GM23338 (cell line): ENCODE measurements around the gene PSPH. TPM values are rescaled to one million over a fixed set of nuclear protein-coding genes. Genes with fewer than 3 reads are reported as not detected.

Source experiments
- ATAC-seq: fragments of 200-7000 bp; cut with Tn5 transposase; 3 replicates; pipeline ENCODE4 v1.9.1; 2020
- DNase-seq: peaks from one replicate; pipeline ENCODE4 v3.0.0-alpha.2; 2015; ENCODE audit warnings: low spot score
- H2AFZ ChIP-seq: fragments of 200-600 bp; sonication (generic); 2 replicates; pipeline ENCODE4 v1.8.0; 2016; ENCODE audit warnings: antibody characterized with exemption, mild to moderate bottlenecking, moderate library complexity
- H3F3A ChIP-seq: fragments of 200-600 bp; sonication (generic); replicated peaks from 2 replicates; pipeline ENCODE4 v1.8.0; 2017; ENCODE audit warnings: antibody characterized with exemption, mixed run types, low read depth
- H3K27ac ChIP-seq: fragments of 200-600 bp; sonication (generic); 2 replicates; pipeline ENCODE4 v1.6.1; 2016; ENCODE audit warnings: low read depth
- H3K27me3 ChIP-seq: fragments of 200-600 bp; sonication (generic); 2 replicates; pipeline ENCODE4 v1.8.0; 2016; ENCODE audit warnings: mild to moderate bottlenecking, mixed run types, moderate library complexity; ENCODE audit not compliant: insufficient read depth
- H3K36me3 ChIP-seq: fragments of 200-600 bp; sonication (generic); 2 replicates; pipeline ENCODE4 v1.8.0; 2016; ENCODE audit warnings: mild to moderate bottlenecking; ENCODE audit not compliant: insufficient read depth
- H3K4me1 ChIP-seq: fragments of 200-600 bp; sonication (generic); 2 replicates; pipeline ENCODE4 v1.8.0; 2016; ENCODE audit warnings: mild to moderate bottlenecking, moderate library complexity; ENCODE audit not compliant: insufficient read depth
- H3K4me2 ChIP-seq: fragments of 200-600 bp; sonication (generic); 2 replicates; pipeline ENCODE4 v1.7.1; 2017; ENCODE audit warnings: mixed run types
- H3K4me3 ChIP-seq: fragments of 200-600 bp; sonication (generic); 2 replicates; pipeline ENCODE4 v1.6.1; 2016; ENCODE audit warnings: mixed run types
- H3K79me2 ChIP-seq: fragments of 200-600 bp; sonication (generic); replicated peaks from 2 replicates; pipeline ENCODE4 v1.8.0; 2017; ENCODE audit warnings: mild to moderate bottlenecking; ENCODE audit not compliant: insufficient read depth
- H3K9me2 ChIP-seq: fragments of 200-600 bp; sonication (generic); 2 replicates; pipeline ENCODE4 v1.8.0; 2017; ENCODE audit not compliant: insufficient read depth
- H4K20me1 ChIP-seq: fragments of 200-600 bp; sonication (generic); replicated peaks from 2 replicates; pipeline ENCODE4 v1.8.0; 2017; ENCODE audit warnings: mild to moderate bottlenecking; ENCODE audit not compliant: insufficient read depth
- H3K27ac Mint-ChIP-seq: 2 replicates; pipeline ENCODE4 v1.8.0; 2020; ENCODE audit warnings: inconsistent platforms, mild to moderate bottlenecking, moderate library complexity, mixed read lengths
- H3K27me3 Mint-ChIP-seq: 3 replicates; pipeline ENCODE4 v1.8.0; 2022; ENCODE audit warnings: low read depth, mild to moderate bottlenecking, moderate library complexity, mixed read lengths, inconsistent platforms; ENCODE audit not compliant: insufficient read depth, poor library complexity
- H3K36me3 Mint-ChIP-seq: 3 replicates; pipeline ENCODE4 v1.8.0; 2021; ENCODE audit warnings: low read depth, mild to moderate bottlenecking, inconsistent platforms, moderate library complexity, mixed read lengths
- H3K4me1 Mint-ChIP-seq: 3 replicates; pipeline ENCODE4 v1.8.0; 2020; ENCODE audit warnings: mild to moderate bottlenecking, inconsistent platforms, mixed read lengths
- H3K4me3 Mint-ChIP-seq: 3 replicates; pipeline ENCODE4 v1.8.0; 2021; ENCODE audit warnings: moderate library complexity, mild to moderate bottlenecking, inconsistent platforms, mixed read lengths
- H3K9me3 Mint-ChIP-seq: 3 replicates; pipeline ENCODE4 v1.8.0; 2020; ENCODE audit warnings: moderate library complexity, mild to moderate bottlenecking, inconsistent platforms, mixed read lengths
- CREB1 ChIP-seq: fragments of 250-450 bp; sonication (Bioruptor Pico); IDR thresholded peaks from 2 replicates; pipeline ENCODE4 v1.5.0; 2020; ENCODE audit warnings: low read depth, mild to moderate bottlenecking, moderate library complexity
- CTCF ChIP-seq, 2 experiments: fragments of 200-600 bp in 1 of 2; sonication (generic) in 1 of 2; conservative IDR thresholded peaks; 2 replicates each; pipeline versions ENCODE4 v1.5.1 to v1.6.1; 2016 to 2017; ENCODE audit warnings: antibody characterized with exemption in 2 of 2, low read depth in 2 of 2, mild to moderate bottlenecking in 2 of 2, moderate library complexity in 1 of 2
- ETS1 ChIP-seq: IDR thresholded peaks from 2 replicates; pipeline ENCODE4 v1.6.1; 2016; ENCODE audit warnings: antibody characterized with exemption
- EZH2 ChIP-seq: fragments of 200-600 bp; sonication (generic); IDR thresholded peaks from one replicate; pipeline ENCODE4 v1.8.0; 2017; ENCODE audit warnings: antibody characterized with exemption, mild to moderate bottlenecking, low read depth; ENCODE audit not compliant: unreplicated experiment
- EZH2phosphoT487 ChIP-seq: fragments of 200-600 bp; sonication (generic); IDR thresholded peaks from one replicate; pipeline ENCODE4 v1.8.1; 2018; ENCODE audit warnings: antibody characterized with exemption; ENCODE audit not compliant: unreplicated experiment
- JUNB ChIP-seq: IDR thresholded peaks from one replicate; pipeline ENCODE4 v1.6.1; 2016; ENCODE audit warnings: antibody characterized with exemption; ENCODE audit not compliant: unreplicated experiment
- POLR2AphosphoS5 ChIP-seq: IDR thresholded peaks from 2 replicates; pipeline ENCODE4 v1.6.1; 2016; ENCODE audit warnings: antibody characterized with exemption, low read depth
- STAT1 ChIP-seq: IDR thresholded peaks from one replicate; pipeline ENCODE4 v1.6.1; 2016; ENCODE audit warnings: antibody characterized with exemption; ENCODE audit not compliant: unreplicated experiment
- ZNF114 ChIP-seq: fragments of 250-450 bp; sonication (Bioruptor Pico); IDR thresholded peaks from 2 replicates; pipeline ENCODE4 v1.5.0; 2020; ENCODE audit warnings: mild to moderate bottlenecking, moderate library complexity
- ZNF331 ChIP-seq: fragments of 250-450 bp; sonication (Bioruptor Pico); IDR thresholded peaks from 2 replicates; pipeline ENCODE4 v1.5.0; 2020; ENCODE audit warnings: low read depth, mild to moderate bottlenecking, moderate library complexity
- ZNF462 ChIP-seq: fragments of 250-450 bp; sonication (Bioruptor Pico); IDR thresholded peaks from 2 replicates; pipeline ENCODE4 v1.5.0; 2020; ENCODE audit warnings: mild to moderate bottlenecking, moderate library complexity
- polyA plus RNA-seq: library from polyadenylated mRNA; unstranded; fragments of >200 nt; fragmentation: Nextera tagmentation; extraction: Ambion mirVana; gene quantifications from 2 replicates; pipeline ENCODE4 v1.2.1, GENCODE V29; 2016
- total RNA-seq: library from RNA; depleted of rRNA; stranded (reverse); fragments of >200 nt; shearing (Covaris generic); gene quantifications from 2 replicates; pipeline ENCODE4 v1.2.3, GENCODE V29; 2014
- TF ChIP-seq, protein P1 (sequence below): IDR thresholded peaks from one replicate; pipeline ENCODE4 v1.6.1; 2018; ENCODE audit warnings: antibody characterized with exemption; ENCODE audit not compliant: unreplicated experiment

PSPH gene
- total and polyA plus RNA-seq, 2 experiments from 2014 or later, result 38.3 to 149 TPM

DNA sequence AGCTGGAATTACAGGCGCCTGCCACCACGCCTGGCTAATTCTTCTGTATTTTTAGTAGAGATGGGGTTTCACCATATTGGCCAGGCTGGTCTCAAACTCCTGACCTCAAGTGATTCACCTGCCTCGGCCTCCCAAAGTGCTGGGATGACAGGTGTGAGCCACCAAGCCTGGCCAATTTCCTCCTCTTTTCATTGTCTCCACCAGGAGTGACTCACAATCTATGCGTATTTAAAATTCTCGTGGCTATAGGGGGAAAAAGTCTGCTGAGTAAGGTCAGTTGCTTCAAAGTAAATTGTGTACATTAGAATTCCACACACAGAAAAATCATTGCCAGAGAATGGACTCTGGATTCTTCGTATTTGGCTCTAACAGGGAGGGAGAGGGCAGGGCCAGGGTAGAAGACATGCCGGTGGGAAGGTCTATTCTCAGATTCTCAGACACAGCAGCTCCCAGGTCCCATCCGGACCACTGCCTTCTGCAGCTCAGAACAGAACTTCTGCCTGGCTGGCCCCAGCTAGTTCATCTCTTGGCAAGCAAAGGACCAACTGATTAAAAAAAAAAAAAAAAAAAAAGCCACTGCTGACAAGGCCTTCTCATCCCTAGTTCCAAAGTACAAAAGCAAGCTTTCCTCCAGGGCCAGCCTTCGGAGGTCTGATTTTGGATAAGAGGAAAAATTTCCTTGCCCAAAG, 22.2 kb downstream of the PSPH start:
- Mint-ChIP-seq H3K4me1 (peaks cover 10% of the 10 kb centered on the region), H3K4me3 (no peak overlapping the region)

More for the DNA sequence above, 22.2 kb downstream of the PSPH start:
- TF ChIP-seq ZNF331 (no peak), EZH2phosphoT487 (no peak), JUNB (no peak), STAT1 (no peak), EZH2 (no peak), POLR2AphosphoS5 (no peak), CTCF (conservative IDR thresholded peaks at IDR 0.05; ENCODE audit: low read depth in 2 of 2) (no peak), ZNF462 (CRISPR knock-in tag) (no peak), CREB1 (CRISPR knock-in tag) (no peak), ZNF114 (CRISPR knock-in tag) (no peak), ETS1 (no peak)
- TF ChIP-seq, protein P1, sequence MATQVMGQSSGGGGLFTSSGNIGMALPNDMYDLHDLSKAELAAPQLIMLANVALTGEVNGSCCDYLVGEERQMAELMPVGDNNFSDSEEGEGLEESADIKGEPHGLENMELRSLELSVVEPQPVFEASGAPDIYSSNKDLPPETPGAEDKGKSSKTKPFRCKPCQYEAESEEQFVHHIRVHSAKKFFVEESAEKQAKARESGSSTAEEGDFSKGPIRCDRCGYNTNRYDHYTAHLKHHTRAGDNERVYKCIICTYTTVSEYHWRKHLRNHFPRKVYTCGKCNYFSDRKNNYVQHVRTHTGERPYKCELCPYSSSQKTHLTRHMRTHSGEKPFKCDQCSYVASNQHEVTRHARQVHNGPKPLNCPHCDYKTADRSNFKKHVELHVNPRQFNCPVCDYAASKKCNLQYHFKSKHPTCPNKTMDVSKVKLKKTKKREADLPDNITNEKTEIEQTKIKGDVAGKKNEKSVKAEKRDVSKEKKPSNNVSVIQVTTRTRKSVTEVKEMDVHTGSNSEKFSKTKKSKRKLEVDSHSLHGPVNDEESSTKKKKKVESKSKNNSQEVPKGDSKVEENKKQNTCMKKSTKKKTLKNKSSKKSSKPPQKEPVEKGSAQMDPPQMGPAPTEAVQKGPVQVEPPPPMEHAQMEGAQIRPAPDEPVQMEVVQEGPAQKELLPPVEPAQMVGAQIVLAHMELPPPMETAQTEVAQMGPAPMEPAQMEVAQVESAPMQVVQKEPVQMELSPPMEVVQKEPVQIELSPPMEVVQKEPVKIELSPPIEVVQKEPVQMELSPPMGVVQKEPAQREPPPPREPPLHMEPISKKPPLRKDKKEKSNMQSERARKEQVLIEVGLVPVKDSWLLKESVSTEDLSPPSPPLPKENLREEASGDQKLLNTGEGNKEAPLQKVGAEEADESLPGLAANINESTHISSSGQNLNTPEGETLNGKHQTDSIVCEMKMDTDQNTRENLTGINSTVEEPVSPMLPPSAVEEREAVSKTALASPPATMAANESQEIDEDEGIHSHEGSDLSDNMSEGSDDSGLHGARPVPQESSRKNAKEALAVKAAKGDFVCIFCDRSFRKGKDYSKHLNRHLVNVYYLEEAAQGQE, result no peak
- DNase-seq, result no peak
- Histone ChIP-seq H3K27ac (no peak overlapping the region), H2AFZ (no peak overlapping the region), H3K4me3 (no peak overlapping the region), H3K36me3 (peaks cover 8% of the 10 kb centered on the region; the same call in 1 of the 2 replicates), H3K27me3 (no peaks in the 10 kb centered on the region), H3K4me2 (no peak overlapping the region), H3K9me2 (no peaks in the 10 kb centered on the region), H3K4me1 (peaks cover 13% of the 10 kb centered on the region), H3F3A (no peaks in the 10 kb centered on the region), H3K79me2 (peaks cover 70% of the 10 kb centered on the region), H4K20me1 (peaks cover 8% of the 10 kb centered on the region; the same call in 1 of the 2 replicates)
- H3K27ac Mint-ChIP-seq, result no peak overlapping the region
- no peaks in the 10 kb centered on the region for H3K27me3 Mint-ChIP-seq
- peaks cover 81% of the 10 kb centered on the region for H3K36me3 Mint-ChIP-seq
- peaks cover 3% of the 10 kb centered on the region; the same call in 2 of the 3 replicates for H3K9me3 Mint-ChIP-seq
- ATAC-seq, result no peak
